HK-2 (cell line): ENCODE measurements around the gene ARHGEF37.

ENCODE experiments used
- DNase-seq: peaks from one replicate; pipeline ENCODE4 v3.0.0-alpha.2; 2018; ENCODE audit not compliant: unreplicated experiment

The ARHGEF37 gene

DNA sequence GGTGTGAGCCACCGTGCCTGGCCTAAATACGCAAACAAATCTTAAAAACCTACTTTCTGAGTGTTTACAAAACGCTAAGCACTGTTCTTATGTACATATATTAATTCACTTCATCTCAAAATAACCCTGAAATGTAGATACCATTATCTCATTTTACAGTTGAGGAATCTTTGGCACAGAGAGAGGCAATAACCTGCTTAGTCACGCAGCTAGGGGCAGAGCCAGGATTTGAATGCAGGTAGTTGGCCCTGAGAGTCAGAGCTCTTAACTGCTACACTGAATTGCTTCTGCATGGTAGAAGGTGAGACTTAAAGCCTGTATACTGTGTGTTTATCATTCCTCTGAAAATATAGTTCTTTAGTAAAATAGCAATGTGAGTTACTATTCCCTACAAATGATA lies 21.9 kb downstream of the ARHGEF37 start:
- DNase-seq: no peak

DNA sequence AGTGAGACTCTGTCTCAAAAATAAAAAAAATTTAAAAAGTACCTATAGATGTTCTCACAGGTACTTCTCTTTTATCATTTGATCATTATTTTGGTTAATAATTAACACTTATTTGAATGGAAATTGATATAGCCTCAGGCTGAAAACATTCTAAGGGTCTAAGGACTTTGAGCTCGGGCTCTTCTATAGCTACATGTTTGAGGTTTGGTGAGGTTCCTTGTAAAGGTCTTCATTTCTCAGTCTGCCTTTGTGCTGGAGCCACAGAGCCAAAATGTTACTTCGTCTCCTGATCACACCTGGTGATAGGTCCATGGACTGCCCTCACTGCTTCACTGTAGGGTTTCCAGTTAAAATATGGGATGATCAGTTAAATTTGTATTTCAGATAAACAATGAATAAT lies 22.6 kb downstream of the ARHGEF37 start:
- no peak for DNase-seq

DNA sequence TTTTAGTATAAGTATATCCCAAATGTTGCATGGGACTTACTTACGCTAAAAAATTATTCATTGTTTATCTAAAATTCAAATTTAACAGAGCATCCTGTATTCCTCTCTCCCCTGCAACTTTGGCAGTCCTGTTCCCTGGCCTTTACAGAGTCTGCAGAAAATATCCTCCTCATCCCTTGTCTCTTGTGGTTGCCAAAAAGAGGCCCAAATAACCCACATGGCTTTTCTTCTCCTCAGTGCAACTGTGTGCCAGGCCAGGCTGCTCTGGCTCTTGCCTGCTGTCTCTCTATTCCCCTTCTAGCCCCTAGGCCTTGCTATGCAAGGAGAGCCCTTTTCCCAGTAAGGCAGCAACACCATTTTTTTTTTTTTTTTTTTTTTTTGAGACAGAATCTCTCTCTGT lies 23.0 kb downstream of the ARHGEF37 start:
- DNase-seq: no peak

DNA sequence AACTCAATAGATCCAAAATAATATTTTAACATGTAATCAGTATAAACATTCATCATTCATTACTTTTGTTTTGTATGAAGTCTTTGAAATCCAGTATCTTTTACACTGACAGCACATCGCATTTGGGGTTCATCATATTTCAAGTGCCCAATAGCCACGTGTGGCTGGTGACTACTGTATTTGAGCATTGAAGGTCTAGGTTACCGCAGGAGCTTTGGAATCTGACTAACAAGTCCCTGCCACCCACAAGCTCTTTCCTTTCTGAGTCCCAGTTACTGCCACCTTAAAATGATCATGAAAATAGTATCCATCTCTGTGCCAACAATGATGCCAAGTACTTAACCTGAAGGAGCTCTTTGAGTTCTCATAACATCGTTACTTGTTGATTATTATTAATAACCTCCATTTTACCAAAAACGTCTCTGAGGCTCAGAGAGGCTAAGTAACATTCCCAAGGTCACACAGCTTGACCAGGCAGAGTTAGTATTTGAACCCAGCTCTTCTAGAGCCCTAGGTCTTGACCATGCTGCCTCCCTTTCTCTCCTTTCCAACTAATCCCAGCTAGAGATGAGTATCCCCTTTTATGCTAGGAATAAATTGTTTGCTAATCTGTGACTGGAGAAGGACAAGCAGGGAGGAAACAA lies 24.2 kb downstream of the ARHGEF37 start:
- no peak for DNase-seq

DNA sequence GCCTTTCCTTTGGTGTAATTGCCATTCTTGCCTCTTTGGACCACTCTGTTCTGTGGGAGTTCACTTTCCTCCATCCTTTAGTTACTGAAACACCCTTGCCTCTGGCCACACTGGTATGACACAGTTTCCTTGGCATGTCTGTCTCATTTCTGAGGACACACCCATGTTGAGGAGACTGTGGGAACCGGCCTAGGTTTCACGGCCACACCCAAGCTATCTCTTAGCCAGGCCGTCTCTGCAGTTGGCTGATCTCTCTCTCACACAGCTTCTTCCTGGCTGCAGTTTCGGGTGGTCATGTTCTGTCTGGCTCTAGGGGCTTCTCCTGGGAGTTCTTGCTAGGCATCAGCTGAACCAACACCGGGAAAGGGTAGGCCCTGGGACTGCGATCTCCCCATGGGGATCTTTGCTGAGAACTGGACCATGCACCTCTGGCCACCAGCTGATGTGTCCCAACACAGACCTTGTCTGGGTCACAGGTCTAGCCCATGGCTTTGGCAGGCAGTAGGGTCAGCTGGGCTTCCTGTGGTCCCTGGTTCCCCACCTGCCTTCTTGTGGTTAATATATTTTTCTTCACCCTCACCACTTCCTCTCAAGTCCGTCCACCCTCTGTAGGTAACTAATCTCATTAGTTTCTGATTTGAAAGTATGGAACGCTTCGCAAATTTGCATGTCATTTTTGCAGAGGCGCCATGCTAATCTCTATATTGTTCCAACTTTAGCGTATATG lies 24.9 kb downstream of the ARHGEF37 start:
- peak; percentile 21 for DNase-seq

DNA sequence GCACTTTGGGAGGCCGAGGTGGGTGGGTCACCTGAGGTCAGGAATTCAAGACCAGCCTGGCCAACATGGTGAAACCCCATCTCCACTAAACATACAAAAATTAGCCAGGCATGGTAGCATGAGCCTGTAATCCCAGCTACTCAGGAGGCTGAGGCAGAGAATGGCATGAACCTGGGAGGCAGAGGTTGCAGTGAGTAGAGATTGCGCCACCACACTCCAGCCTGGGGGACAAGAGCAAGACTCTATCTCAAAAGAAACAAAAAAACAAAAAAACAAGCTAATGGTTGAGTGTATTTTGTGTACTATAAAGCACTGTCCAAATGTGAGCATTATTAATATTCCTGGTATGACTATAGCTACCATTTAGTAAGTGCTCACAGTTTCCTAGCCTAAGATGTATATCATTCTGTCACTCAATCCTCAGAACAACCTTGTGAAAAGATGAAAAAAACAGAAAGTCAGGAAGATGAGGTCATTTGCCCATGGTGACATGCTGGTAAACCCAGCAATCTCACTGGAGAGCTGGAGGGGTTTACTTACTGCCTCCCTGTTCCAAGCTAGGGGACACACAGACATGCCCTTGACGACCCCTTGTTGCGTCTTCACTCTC lies 27.7 kb downstream of the ARHGEF37 start:
- no peak for DNase-seq

DNA sequence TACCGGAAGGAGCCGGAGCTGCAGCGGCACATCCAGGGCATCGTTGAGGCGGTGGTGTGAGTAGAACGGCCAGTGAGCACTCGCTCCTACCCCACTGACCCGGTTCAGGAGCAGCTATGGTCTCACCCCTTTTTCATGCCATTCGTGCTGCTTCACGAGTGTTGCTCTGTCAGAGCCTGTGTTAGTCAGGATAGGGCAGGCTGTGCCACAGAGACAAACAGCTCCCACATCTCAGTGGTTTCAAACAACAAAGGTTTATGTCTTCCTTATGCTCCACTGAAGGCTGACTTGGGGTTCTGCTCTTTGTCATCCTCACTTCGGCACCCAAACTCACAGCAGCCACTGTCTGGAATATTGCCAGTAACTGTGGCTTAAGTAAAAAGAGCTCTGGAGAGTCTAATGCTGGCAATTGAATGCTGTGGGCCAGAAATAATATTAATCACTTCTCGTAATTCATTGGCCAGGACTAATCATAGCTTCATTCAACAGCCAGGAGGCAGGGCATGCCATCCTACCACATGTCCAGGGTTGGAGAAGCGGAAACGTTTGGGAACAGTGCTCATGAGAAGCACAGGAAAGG lies 28.4 kb downstream of the ARHGEF37 start:
- DNase-seq: no peak

DNA sequence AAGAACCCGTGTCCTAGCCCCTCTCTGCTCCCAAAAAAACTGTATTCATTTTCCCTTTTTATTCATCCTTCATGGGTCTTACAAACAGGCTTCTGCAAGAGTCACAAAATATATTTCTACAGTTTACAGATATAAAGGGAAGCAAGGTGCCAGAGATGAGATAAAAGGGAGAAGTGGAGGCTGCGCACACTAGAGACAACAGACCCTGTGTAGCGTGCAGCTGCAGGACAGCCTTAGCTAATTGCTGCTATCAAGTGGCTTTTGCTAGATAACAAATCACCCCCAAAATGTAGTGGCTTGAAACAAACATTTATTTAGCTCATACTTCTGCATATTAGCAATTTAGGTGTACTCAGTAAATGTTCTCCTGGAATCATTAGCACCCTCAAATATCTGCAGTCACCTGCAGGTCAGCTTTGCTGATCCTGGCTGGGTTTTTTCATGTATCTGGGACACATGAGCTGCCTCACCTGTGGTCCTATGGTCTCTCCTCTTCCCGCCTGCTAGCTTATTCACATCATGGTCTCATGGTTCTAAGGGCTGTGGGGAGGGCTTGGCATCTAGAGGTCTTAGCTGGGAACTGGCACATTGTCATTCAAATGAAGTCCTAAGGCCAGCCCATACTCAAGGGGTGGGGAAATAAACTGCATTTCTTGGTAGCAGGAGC lies 29.4 kb downstream of the ARHGEF37 start:
- DNase-seq: no peak

DNA sequence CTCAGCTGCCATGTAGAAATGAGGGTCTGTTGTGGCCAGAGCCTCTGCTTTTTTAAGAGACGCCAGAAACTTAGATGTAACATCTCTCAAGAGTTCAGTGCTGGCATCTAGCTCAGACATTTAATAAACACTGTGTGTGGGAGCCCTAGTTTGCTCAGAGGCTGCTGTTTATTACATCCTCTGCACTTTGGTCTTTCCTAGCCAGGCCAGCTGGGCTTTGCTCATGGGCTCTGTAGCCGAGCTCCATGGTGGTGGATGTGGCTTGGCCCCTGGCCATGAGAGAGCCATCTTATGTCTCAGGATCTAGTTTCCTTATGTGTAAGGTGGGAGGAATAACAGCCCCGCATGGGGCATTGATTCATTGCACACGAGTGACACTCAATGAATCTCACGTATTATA lies 30.0 kb downstream of the ARHGEF37 start:
- DNase-seq: no peak

DNA sequence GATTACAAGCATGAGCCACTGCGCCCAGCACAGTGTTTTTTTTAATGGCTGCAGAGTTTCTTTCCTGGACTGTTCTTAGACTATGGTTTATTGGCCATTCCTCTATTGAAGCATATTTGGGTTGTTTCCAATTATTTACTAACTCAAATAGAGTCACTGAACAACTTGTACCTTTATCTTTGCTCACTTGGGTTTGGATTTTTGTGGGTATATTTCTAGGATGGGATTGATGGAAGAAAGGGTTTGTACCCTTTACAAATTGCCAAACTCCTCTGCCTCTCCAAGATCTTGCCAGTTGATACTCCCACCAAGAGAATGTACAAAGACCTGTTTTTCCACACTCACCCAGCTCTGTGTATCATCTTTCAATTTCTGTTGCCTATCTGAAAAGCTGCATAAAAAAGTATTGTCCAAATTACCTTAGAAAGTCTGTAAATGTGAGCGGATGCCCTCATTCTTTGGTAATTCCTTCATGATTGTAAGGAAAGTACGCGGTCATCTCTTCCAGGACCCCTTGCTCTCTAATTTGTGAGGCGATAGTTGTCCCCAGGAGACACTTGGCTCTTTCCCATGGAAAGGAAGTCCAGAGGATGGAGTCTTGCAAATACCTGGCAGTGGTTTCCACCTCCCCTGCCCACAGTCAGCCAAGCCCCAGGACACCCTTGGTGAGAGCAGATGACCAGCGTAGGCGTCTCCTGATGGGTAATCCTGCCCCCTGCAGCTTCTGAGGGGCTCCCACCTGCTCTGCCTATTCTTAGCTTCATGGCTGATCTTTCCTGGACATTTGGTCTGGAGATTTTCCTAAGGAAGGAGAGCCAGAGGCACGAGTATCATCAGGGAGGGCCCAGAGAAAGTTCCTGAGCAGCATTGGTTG lies 33.0 kb downstream of the ARHGEF37 start:
- DNase-seq: no peak

DNA sequence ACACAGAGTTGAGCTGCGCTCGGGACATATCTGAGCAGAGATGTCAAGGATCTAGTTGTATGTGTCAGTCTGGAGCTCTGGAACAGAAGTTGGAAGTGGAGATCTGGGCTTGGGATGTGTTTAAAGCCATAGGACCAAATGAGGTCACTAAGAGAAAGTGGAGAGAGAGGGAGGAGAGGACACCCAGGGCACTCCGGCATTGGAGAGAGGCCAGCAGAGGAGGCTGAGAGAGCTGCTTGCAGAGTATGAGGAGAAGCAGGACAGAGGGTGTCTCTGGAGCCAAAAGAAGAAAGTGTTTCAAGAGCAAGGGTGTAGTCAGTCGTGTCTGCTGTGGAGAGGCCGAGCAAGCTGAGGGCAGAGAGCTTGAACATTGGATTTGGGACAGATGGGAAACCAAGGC lies 34.7 kb downstream of the ARHGEF37 start:
- DNase-seq: no peak

DNA sequence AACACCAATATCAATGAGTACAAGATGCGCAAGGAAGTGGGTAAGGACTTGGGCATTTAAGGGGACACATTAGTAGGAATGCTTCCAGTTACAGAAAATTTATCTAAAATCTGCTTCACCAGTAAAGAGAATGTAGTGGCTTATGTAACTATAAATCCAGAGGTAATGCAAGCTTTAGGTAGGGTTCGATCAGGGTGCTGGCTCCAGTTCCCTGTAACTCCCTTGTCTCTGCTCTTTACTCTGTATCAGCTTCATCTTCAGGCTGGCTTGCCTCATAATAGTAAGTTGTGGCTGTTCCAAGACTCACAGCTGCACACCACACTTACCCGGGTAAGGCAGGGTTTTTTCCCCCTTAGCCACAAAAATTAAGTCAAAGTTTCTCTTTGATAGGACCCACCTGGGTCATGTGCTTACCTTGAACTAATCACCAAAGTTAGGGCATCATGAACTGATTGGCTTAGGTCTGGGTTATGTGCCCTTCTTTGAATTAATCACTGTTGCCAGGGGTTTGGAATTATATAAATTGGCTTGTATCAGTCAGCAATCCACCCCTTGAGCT lies 35.5 kb downstream of the ARHGEF37 start:
- DNase-seq: no peak

DNA sequence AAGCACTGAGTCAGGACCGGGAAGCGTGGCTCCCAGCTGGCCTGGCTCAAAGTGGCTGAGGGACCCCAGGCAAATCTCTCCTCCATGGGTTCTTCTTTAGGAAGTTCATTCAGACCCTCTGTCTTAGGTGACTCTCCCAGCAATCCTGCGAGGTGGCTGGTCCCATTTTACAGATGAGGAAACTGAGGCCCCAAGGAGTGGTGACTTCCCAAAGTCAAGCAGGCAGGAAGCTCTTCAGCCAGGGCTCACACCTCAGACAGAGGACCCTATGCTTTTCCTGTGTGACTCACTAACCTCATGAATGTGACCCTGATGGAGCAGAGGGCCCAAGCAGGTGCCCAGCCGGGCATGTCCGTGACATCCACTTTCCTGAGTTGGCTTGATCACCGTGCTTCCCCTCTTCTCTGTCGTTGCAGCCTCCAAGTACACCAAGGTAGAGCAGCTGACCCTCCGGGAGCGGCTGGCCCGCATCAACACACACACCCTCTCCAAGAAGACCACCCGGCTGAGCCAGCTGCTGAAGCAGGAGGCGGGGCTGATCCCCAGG lies 36.5 kb downstream of the ARHGEF37 start:
- DNase-seq: peak; percentile 64

DNA sequence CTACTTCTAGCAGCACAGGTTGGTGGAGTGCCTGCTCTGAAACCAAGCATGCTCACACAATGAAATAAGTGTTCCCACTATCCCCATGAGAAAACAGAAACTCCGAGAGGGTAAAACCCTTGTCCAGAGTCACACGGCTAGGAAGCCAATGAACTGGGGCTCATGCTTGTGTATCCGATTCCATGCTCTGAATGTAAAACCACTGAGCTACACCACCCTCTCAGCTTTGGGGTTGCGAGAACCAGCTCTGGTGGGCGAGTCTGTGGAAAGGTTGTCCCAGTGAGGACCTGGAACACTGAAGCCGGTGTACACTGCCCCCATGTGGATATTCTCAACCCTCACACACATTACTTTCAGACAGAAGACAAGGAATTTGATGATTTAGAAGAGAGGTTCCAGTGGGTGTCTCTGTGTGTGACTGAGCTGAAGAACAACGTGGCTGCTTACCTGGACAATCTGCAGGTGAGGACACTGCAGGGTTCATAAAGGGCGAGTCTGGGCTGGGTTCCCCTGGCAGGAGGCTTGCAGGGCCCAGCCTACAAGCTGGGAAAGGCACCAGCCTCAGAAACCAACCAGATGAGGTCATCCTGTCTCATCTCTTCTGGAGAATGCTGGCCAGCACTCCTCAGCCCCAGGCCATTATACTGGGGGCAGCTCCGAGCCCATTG lies 37.4 kb downstream of the ARHGEF37 start:
- DNase-seq: peak; percentile 59

DNA sequence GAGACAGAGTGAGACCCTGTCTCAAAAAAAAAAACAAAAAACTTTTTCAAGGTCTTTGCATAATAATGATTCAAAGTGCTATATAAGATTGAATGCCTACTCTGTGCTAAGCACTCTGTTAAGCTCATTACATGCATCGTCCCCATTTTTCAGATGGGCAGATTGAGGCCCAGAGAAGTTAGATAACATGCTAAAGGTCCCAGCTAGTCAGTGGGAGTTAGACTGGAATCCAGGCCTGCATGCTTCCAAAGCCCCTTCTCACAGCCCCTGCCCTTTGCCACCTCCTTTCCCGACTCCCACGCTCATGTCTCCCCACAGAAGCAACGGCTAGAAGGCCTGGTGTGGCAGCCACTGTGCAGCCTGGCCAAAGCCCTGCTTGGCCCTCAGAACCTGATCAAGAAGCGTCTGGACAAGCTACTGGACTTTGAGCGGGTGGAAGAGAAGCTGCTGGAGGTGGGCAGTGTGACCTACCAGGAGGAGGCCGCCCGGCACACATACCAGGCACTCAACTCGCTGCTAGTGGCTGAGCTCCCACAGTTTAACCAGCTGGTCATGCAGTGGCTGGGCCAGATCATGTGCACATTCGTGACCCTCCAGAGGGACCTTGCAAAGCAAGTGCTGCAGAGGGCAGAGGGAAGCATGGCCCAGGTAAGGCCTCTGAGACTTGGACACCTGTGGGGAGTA lies 40.3 kb downstream of the ARHGEF37 start:
- no peak for DNase-seq

DNA sequence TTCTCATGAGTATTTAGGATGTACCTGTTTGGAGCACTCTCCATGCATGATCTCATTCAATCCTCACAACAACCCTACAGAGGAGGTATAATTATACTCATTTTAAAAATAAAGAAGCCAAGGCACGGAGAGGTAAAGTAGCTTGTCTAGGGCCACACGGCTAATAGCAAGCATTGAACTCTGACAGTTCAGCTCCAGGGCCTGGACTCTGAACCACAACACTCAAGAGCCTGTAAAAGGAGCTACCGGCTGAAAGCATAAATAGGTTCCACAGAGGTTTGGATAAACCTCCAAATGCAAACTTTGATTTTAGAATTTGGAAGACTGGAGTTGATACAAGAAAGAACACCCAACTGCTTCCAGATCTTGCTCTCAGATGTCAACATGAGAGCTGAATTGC lies 41.2 kb downstream of the ARHGEF37 start:
- no peak for DNase-seq

DNA sequence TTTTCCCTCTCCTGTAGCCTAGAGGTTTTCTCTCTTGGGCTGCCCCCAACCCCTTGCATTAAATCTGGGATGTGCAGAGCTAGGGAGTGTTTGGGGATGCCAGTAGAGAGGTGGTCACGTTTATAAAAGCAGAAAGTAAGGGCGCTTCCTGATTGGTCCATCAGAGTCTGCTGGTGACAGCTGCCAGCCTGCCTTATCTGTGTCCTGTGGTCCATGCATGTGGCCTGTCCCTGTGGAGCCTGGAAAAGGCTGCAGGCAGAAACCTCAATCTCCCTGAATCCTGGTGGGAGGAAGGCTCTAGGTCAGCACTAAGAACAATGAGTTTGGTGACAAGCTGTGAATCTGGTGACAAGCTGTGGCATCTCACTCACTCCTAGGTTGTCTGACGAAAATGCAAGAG lies 42.2 kb downstream of the ARHGEF37 start:
- no peak for DNase-seq

DNA sequence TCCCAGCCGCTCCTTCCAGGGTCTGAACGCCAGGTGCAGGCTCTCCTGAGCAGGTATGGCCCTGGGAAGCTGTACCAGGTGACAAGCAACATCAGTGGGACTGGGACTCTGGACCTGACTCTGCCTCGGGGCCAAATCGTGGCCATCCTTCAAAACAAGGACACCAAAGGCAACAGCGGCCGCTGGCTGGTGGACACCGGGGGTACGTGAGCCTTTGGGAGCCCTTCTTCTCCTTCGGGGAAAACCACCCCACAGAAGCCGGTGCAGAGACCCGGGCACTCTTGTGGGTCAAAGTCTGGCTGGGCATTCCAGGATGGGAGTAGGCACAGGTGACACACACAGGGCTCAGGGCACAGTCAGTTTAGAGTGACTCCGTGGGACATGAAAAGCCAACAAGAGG lies 45.8 kb downstream of the ARHGEF37 start:
- no peak for DNase-seq

DNA sequence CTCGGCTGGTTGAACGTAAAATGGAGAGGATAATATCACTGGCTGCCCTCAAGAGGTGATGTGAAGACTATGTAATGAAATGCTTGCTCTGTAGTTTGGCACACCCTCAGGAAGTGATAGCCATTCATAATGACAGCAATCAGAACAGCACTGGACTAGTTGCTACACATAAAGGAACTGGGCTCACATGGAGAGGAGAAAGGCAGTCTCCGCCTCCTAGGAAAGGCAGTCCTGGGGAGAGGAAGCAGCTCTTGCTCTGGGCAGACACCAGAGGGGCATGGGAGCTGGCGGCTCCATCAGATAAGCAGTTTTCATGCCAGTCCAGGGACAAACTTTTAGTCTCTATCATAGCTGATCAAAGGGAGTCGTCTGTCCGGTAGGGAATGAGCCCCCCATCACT lies 46.9 kb downstream of the ARHGEF37 start:
- DNase-seq: no peak
